Tibial nerve (tissue), 4 donors: ENCODE results near the gene TMCC2. TPM values are rescaled to one million over a fixed set of nuclear protein-coding genes. Genes with fewer than 3 reads are reported as not detected.
A peak's percentile ranks its signal among the peaks of the same experiment; 100 is the strongest.

Experiments
- DNase-seq, 2 donors: peaks; one replicate each; pipeline ENCODE4 v3.0.0-alpha.2; 2019; ENCODE audit warnings: low spot score in 2 of 2
- H3K27ac ChIP-seq, 4 donors: fragments of 200-600 bp; sonication (generic) in 3 of 4; one replicate each; pipeline ENCODE4 v1.5.1; 2017 to 2019; ENCODE audit warnings: mild to moderate bottlenecking in 1 of 4
- H3K27me3 ChIP-seq, 2 donors: fragments of 200-600 bp; sonication (generic) in 1 of 2; one replicate each; pipeline versions ENCODE4 v1.5.1 to v1.6.0; 2017 to 2019
- H3K36me3 ChIP-seq, 3 donors: fragments of 200-600 bp; sonication (generic); one replicate each; pipeline ENCODE4 v1.5.1; 2018 to 2019
- H3K4me1 ChIP-seq, 4 donors: fragments of 200-600 bp; sonication (generic) in 3 of 4; one replicate each; pipeline ENCODE4 v1.5.1; 2017 to 2019
- H3K4me3 ChIP-seq, 4 donors: fragments of 200-600 bp; sonication (generic) in 3 of 4; one replicate each; pipeline ENCODE4 v1.5.1; 2017 to 2019; ENCODE audit warnings: mild to moderate bottlenecking in 1 of 4, moderate library complexity in 1 of 4
- H3K9me3 ChIP-seq, 4 donors: fragments of 200-600 bp; sonication (generic) in 3 of 4; one replicate each; pipeline ENCODE4 v1.5.1; 2017 to 2019
- EP300 ChIP-seq, 2 donors: sonication (generic); formaldehyde crosslinking; IDR thresholded peaks; one replicate each; pipeline ENCODE4 v1.6.1; 2017; ENCODE audit warnings: antibody characterized with exemption in 2 of 2, mild to moderate bottlenecking in 1 of 2
- POLR2A ChIP-seq, 2 donors: fragments of 450-650 bp; IDR thresholded peaks; one replicate each; pipeline ENCODE4 v1.6.1; 2017; ENCODE audit warnings: antibody characterized with exemption in 2 of 2, mild to moderate bottlenecking in 2 of 2, moderate library complexity in 2 of 2
- WGBS, 2 donors: methylation state at CpG; one replicate each; pipeline ENCODE4 v1.1.5; 2018; 5-methylcytosine and 5-hydroxymethylcytosine counted together
- total RNA-seq, 4 donors: library from RNA; depleted of rRNA; stranded (reverse); fragments of >200 nt; gene quantifications; one replicate each; pipeline ENCODE4 v1.1.0, GENCODE V29; 2016
- TF ChIP-seq, protein P1 (sequence below), 5 experiments: fragments of 200-600 bp in 3 of 5; fragments of 450-650 bp in 2 of 5; sonication (generic) in 3 of 5; IDR thresholded peaks; one replicate each; pipeline ENCODE4 v1.5.1; 2016 to 2019; ENCODE audit warnings: antibody characterized with exemption in 5 of 5, mild to moderate bottlenecking in 3 of 5, moderate library complexity in 2 of 5

The TMCC2 gene
- total RNA-seq, 4 donors from 2014 or later, result 2.4 to 4.8 (median 2.7) TPM

DNA sequence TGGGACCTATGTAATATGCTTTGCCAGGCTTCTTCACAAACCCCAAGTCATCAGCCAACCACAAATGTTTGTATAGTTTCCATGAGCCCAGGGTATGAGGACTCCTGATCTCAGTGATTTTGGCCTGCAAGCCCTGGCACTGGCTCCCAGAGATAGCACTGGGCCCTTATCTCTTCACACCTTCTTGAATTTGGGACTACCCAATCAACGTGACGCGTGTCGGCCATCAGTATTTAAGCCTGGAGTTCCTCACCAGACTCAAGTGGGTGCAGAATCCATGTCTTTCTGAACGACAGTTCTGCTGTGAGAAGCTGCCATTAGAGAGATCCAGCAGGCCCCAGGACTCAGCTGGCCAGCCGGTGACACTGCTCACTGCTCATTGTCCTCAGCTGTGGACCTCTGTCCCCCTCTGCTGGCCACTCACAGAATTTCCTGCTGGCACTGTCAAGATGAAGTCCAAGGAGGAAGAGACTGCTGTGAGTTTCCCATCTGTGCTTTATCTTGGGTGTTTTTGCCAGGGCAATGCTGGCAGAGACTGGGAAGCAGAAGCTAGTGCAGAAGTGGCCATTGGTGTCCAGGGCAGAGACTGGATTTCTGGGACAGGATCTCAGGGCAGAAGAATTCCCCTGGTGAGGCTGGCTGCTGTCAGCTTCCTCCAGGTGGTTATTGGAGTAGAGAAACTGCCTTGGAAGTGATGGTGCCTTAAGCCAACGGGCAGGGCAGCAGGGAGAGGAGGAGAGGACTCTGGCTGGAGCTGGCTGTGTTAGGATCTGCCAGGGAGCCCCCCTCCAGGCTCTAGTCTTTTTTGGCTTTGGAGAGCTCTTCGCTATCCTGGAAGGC, 28.4 kb downstream of the TMCC2 start:
- Histone ChIP-seq H3K9me3 (no peaks in the 10 kb centered on the region), H3K27me3 (no peaks in the 10 kb centered on the region), H3K4me1 (peaks cover 0 to 48% (median 6%) of the 10 kb centered on the region in 4 donors), H3K36me3 (no peaks in the 10 kb centered on the region), H3K27ac (peak overlapping the region in 1 of 4 donors; percentile 38), H3K4me3 (no peak overlapping the region)
- DNase-seq, result peak; percentile 92 to 98
- TF ChIP-seq EP300 (IDR thresholded peaks at IDR 0.05) (peak in 1 of 2 donors; percentile 40), POLR2A (IDR thresholded peaks at IDR 0.05) (no peak)
- TF ChIP-seq, protein P1, sequence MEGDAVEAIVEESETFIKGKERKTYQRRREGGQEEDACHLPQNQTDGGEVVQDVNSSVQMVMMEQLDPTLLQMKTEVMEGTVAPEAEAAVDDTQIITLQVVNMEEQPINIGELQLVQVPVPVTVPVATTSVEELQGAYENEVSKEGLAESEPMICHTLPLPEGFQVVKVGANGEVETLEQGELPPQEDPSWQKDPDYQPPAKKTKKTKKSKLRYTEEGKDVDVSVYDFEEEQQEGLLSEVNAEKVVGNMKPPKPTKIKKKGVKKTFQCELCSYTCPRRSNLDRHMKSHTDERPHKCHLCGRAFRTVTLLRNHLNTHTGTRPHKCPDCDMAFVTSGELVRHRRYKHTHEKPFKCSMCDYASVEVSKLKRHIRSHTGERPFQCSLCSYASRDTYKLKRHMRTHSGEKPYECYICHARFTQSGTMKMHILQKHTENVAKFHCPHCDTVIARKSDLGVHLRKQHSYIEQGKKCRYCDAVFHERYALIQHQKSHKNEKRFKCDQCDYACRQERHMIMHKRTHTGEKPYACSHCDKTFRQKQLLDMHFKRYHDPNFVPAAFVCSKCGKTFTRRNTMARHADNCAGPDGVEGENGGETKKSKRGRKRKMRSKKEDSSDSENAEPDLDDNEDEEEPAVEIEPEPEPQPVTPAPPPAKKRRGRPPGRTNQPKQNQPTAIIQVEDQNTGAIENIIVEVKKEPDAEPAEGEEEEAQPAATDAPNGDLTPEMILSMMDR (IDR thresholded peaks at IDR 0.05), result peak; percentile 92 to 97 (median 97)
- 35 to 48% methylated on average over 8 of the region's 8 CpGs for WGBS, 2 donors

DNA sequence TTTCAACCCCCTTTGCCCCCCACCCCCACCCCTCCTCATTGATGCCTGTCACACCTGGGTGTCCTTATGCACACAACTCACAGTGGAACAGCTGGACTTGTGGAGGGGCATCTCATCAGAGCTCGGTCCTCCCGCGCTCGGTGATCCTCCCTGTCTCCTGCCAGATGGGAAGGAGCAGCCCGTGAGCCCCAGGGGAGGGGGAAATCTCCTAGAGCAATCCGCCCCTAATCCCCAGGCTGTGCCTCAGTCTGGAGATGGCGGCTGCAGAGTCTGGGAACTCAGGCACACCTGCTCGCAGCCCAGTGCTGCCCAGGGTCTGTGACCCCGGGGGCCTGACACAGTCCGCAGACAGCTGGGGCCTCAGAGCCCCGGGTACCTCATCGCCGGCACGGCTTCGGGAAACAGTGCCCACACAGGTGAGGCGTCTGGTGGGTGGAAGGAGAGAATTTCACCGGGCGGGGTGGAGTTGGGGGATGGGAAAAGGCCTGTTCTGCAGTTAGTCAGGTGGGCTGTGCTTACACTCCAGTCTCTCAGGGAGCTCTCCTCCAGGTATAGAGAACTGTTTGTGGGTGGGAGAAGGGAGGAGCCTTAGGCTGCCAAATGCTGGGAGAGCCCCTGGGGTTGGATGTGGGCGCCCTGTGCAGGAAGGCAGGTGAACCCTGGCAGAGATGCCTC, 29.3 kb downstream of the TMCC2 start:
- Histone ChIP-seq H3K9me3 (no peaks in the 10 kb centered on the region), H3K27ac (no peak overlapping the region), H3K36me3 (no peaks in the 10 kb centered on the region), H3K27me3 (no peaks in the 10 kb centered on the region), H3K4me1 (peaks cover 0 to 53% (median 6%) of the 10 kb centered on the region in 4 donors), H3K4me3 (no peak overlapping the region)
- no peak for DNase-seq
- 82 to 90% methylated on average over 15 to 17 of the region's 19 CpGs for WGBS, 2 donors
- TF ChIP-seq EP300 (IDR thresholded peaks at IDR 0.05), result no peak
- TF ChIP-seq POLR2A (IDR thresholded peaks at IDR 0.05), result no peak
- TF ChIP-seq, protein P1 (IDR thresholded peaks at IDR 0.05), result no peak

DNA sequence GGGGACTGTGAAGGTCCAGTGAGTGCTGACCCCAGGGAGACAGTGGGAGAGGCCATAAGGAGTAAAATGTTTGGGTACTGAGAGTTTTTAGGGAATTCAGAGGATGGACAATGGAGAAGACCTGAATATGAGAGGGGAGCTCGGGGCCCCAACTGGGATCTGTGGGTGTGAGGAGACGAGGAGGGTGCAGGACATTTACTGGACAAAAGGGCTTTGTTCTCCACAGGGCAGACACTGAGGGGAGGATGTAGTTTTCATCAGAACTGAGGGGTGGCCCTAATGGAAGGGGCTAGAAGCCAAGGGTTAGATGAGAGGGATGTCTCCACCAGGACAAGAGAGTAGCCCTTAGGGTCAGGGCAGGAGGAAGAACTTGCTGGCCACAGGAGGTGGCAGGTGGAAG, 30.0 kb downstream of the TMCC2 start:
- Histone ChIP-seq H3K27ac (peak overlapping the region in 1 of 4 donors; percentile 42), H3K4me1 (peaks cover 0 to 58% (median 6%) of the 10 kb centered on the region in 4 donors), H3K9me3 (no peaks in the 10 kb centered on the region), H3K36me3 (no peaks in the 10 kb centered on the region), H3K27me3 (no peaks in the 10 kb centered on the region), H3K4me3 (no peak overlapping the region)
- TF ChIP-seq EP300 (IDR thresholded peaks at IDR 0.05) (no peak), POLR2A (IDR thresholded peaks at IDR 0.05) (no peak)
- TF ChIP-seq, protein P1 (IDR thresholded peaks at IDR 0.05), result no peak
- WGBS, 2 donors, result 31 to 49% methylated on average over 2 of the region's 2 CpGs
- no peak for DNase-seq

DNA sequence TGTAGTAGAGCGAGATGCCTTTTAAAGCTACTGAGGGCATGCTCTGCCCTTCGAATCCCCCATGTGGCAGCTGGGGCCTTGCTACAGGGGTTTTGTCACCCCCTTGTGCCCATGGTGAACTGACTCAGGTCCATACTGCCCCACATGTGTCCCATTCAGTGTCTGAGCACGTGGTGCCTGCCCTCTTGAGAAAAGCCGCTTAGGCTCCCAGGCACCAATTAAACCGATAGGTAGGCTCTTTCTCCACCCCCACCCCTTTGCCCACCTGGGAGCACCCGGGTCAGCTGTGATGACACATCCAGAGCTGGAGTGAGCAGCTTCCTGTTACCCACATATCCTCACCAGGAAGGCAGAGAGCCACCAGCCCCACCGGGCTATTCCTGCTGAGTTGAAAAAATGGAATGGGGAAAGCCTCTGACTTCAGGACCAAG, 30.5 kb downstream of the TMCC2 start:
- no peak for DNase-seq
- Histone ChIP-seq H3K4me3 (no peak overlapping the region), H3K27ac (peak overlapping the region in 3 of 4 donors; percentile 42 to 78 (median 53)), H3K9me3 (no peaks in the 10 kb centered on the region), H3K36me3 (no peaks in the 10 kb centered on the region), H3K27me3 (no peaks in the 10 kb centered on the region), H3K4me1 (peaks cover 0 to 58% (median 6%) of the 10 kb centered on the region in 4 donors)
- WGBS, 2 donors, result 69 to 81% methylated on average over 7 of the region's 7 CpGs
- TF ChIP-seq EP300 (IDR thresholded peaks at IDR 0.05) (no peak), POLR2A (IDR thresholded peaks at IDR 0.05) (no peak)
- TF ChIP-seq, protein P1 (IDR thresholded peaks at IDR 0.05), result no peak

DNA sequence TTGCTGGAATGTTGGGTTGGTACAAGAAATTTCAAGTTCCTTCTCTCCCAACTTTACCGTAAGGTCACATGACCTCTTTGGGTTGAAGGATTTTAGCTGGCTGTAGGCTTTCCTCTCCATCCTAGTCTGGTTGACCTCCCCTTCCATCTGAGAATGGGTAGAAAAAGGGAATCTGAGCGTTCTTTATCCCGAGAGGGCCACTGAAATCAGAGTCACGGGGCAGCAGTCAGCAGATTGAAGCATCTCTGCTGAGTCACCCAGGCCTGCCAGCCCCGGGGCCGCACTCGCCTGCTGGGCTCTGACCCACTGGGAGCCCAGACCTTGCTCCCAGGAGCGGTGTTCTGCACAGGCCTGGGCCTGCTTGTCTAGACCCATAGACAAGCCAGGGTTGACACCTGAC, 31.0 kb downstream of the TMCC2 start:
- Histone ChIP-seq H3K27ac (peak overlapping the region in 3 of 4 donors; percentile 42 to 78 (median 53)), H3K4me1 (peaks cover 0 to 58% (median 6%) of the 10 kb centered on the region in 4 donors), H3K4me3 (no peak overlapping the region), H3K36me3 (no peaks in the 10 kb centered on the region), H3K9me3 (no peaks in the 10 kb centered on the region), H3K27me3 (no peaks in the 10 kb centered on the region)
- DNase-seq, result no peak
- 52 to 70% methylated on average over 8 of the region's 8 CpGs for WGBS, 2 donors
- TF ChIP-seq EP300 (IDR thresholded peaks at IDR 0.05), result no peak
- no peak for TF ChIP-seq POLR2A (IDR thresholded peaks at IDR 0.05)
- TF ChIP-seq, protein P1 (IDR thresholded peaks at IDR 0.05), result no peak
